Panc1 (cell line): Measurements from ENCODE around the gene NFKBIL1.

Experiments
- CTCF ChIP-seq: fragments of 450-650 bp; IDR thresholded peaks from 2 replicates; pipeline ENCODE4 v1.5.1; 2017; ENCODE audit warnings: mild to moderate bottlenecking
- POLR2AphosphoS5 ChIP-seq: IDR thresholded peaks from 2 replicates; pipeline ENCODE4 v1.6.1; 2012; ENCODE audit warnings: mild to moderate bottlenecking, low read depth, low read length, moderate library complexity
- REST ChIP-seq, 2 experiments: IDR thresholded peaks; 2 replicates each; pipeline ENCODE4 v1.6.1; 2011 to 2012; ENCODE audit warnings: low read depth in 2 of 2, control low read depth in 1 of 2, low read length in 1 of 2, mild to moderate bottlenecking in 1 of 2, moderate library complexity in 1 of 2; ENCODE audit not compliant: insufficient read depth in 1 of 2
- SIN3A ChIP-seq: IDR thresholded peaks from 2 replicates; pipeline ENCODE4 v1.6.1; 2012; ENCODE audit warnings: low read depth, mild to moderate bottlenecking, low read length, moderate library complexity, borderline replicate concordance; ENCODE audit not compliant: insufficient read depth

- TF ChIP-seq REST (IDR thresholded peaks at IDR 0.05; ENCODE audit: insufficient read depth in 1 of 2, low read depth in 2 of 2, low read length in 1 of 2), result no peak
- no peak for TF ChIP-seq CTCF
- no peak for TF ChIP-seq SIN3A
- TF ChIP-seq POLR2AphosphoS5, result no peak
These were observed 45.0 kb downstream of the NFKBIL1 start for GRCh38 chr6:31592396-31592771.
